KMS-11 (cell line): ENCODE data around the gene GTF2IRD1.

ENCODE experiments used
- H2AFZ ChIP-seq: fragments of 200-600 bp; sonication (generic); 2 replicates; pipeline ENCODE4 v1.6.1; 2016; ENCODE audit warnings: antibody characterized with exemption, mixed run types, low read depth
- H3K27ac ChIP-seq: fragments of 200-600 bp; sonication (generic); 2 replicates; pipeline ENCODE4 v1.6.1; 2016; ENCODE audit warnings: mild to moderate bottlenecking, mixed run types
- H3K27me3 ChIP-seq: fragments of 200-600 bp; sonication (generic); 2 replicates; pipeline ENCODE4 v1.6.1; 2017; ENCODE audit warnings: mild to moderate bottlenecking, low read depth, mixed run types, moderate library complexity; ENCODE audit not compliant: insufficient read depth
- H3K36me3 ChIP-seq: fragments of 200-600 bp; sonication (generic); 2 replicates; pipeline ENCODE4 v1.6.1; 2017; ENCODE audit warnings: mild to moderate bottlenecking, mixed run types; ENCODE audit not compliant: insufficient read depth
- H3K4me1 ChIP-seq: fragments of 200-600 bp; sonication (generic); 2 replicates; pipeline ENCODE4 v1.6.1; 2016; ENCODE audit warnings: mild to moderate bottlenecking, low read depth, mixed run types; ENCODE audit not compliant: poor library complexity, severe bottlenecking
- H3K4me2 ChIP-seq: fragments of 200-600 bp; sonication (generic); 2 replicates; pipeline ENCODE4 v1.7.0; 2016; ENCODE audit warnings: mild to moderate bottlenecking, mixed run types
- H3K4me3 ChIP-seq: fragments of 200-600 bp; sonication (generic); IDR thresholded peaks from 2 replicates; pipeline ENCODE4 v1.6.1; 2017; ENCODE audit warnings: low read depth, low read length, mixed read lengths; ENCODE audit not compliant: insufficient read depth
- H3K79me2 ChIP-seq: fragments of 200-600 bp; sonication (generic); 2 replicates; pipeline ENCODE4 v1.6.1; 2016; ENCODE audit warnings: low read depth, mixed run types; ENCODE audit not compliant: insufficient read depth
- H3K9ac ChIP-seq: fragments of 200-600 bp; sonication (generic); 2 replicates; pipeline ENCODE4 v1.6.1; 2016; ENCODE audit warnings: mild to moderate bottlenecking, mixed run types
- H4K20me1 ChIP-seq: fragments of 200-600 bp; sonication (generic); 2 replicates; pipeline ENCODE4 v1.6.1; 2016; ENCODE audit warnings: mild to moderate bottlenecking, mixed run types; ENCODE audit not compliant: insufficient read depth
- CTCF ChIP-seq: fragments of 200-600 bp; sonication (generic); conservative IDR thresholded peaks from 2 replicates; pipeline ENCODE4 v1.6.1; 2017; ENCODE audit warnings: low read depth, mild to moderate bottlenecking, antibody characterized with exemption, low read length, moderate library complexity, mixed read lengths

GTF2IRD1 gene

DNA sequence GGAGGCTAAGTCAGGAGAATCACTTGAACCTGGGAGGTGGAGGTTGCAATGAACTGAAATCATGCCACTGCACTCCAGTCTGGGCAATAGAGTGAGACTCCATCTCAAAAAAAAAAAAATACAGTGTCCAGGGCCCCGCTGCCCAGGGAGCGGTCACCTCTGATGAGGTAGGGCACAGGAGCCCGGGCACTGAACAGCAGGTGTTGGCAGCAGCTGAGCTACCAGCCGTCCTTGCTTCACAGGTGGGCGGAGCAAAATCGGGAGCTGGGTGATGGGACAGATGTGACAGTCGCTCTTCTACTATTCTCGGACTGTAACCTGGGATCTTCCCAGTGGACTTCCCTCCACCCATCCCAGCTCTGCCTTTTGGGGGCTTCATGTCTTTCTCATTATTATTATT, 49.4 kb downstream of the GTF2IRD1 start:
- no peak overlapping the region for H3K4me2 ChIP-seq
- H4K20me1 ChIP-seq, result no peaks in the 10 kb centered on the region
- no peak overlapping the region for H3K9ac ChIP-seq
- no peak for TF ChIP-seq CTCF
- no peaks in the 10 kb centered on the region for H3K27me3 ChIP-seq
- no peak overlapping the region for H3K4me3 ChIP-seq
- no peaks in the 10 kb centered on the region for H3K79me2 ChIP-seq
- no peak overlapping the region for H2AFZ ChIP-seq
- no peaks in the 10 kb centered on the region for H3K4me1 ChIP-seq
- H3K27ac ChIP-seq, result no peak overlapping the region
- no peaks in the 10 kb centered on the region for H3K36me3 ChIP-seq

- H3K36me3 ChIP-seq, result no peaks in the 10 kb centered on the region
- H4K20me1 ChIP-seq, result no peaks in the 10 kb centered on the region
- H3K9ac ChIP-seq, result no peak overlapping the region
- TF ChIP-seq CTCF, result no peak
- H3K27me3 ChIP-seq, result no peaks in the 10 kb centered on the region
- H3K79me2 ChIP-seq, result no peaks in the 10 kb centered on the region
- no peak overlapping the region for H2AFZ ChIP-seq
- no peak overlapping the region for H3K4me2 ChIP-seq
- no peak overlapping the region for H3K27ac ChIP-seq
- H3K4me1 ChIP-seq, result no peaks in the 10 kb centered on the region
- H3K4me3 ChIP-seq, result no peak overlapping the region
Measured at GRCh38 chr7:74503943-74504342, 50.2 kb downstream of the GTF2IRD1 start.

DNA sequence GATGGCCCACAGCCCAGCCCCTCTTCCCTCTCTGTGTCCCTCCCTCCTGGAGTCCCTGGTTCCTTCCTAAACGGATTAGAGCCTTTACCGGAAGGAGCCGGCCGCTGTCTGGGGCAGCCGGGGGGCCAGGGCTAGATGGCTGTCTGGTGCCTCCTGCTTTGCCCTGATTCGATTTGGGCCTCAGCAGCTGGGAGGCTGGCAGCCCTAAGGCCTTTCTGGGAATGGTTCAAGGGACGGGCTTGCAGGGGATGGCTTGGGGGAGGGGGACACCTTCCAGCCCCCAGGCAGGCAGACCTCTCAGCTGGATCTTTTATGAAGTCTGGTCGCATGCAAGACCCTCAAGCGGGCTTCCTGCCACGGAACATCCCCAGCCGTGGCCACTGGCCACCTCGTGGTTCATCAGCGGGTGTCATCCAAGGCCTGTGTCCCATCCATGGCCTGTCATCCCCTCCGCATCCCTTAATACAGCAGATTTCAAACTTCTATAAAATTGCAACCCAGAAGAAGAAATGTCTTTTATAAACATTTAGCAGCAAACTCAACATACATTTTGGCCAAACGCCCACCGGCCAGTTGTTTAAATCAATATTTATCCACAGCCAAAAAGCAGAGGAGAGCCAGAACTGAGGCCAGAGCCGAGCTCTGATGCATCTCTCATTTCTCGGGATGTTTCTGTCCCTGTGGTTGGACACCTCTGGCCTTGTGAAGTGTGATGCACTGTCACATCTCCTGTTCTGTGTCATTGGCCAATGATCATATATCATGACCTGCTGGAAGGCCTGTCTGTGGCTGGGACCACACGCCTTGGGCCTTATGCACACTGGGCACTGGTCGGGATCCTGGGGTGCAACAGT, 52.0 kb downstream of the GTF2IRD1 start:
- Histone ChIP-seq H3K4me2 (no peak overlapping the region), H3K4me1 (no peaks in the 10 kb centered on the region), H2AFZ (no peak overlapping the region), H3K27ac (no peak overlapping the region), H3K4me3 (no peak overlapping the region), H3K36me3 (no peaks in the 10 kb centered on the region), H4K20me1 (no peaks in the 10 kb centered on the region), H3K79me2 (no peaks in the 10 kb centered on the region), H3K9ac (no peak overlapping the region), H3K27me3 (no peaks in the 10 kb centered on the region)
- no peak for TF ChIP-seq CTCF

- TF ChIP-seq CTCF, result no peak
- Histone ChIP-seq H3K4me2 (no peak overlapping the region), H3K4me1 (no peaks in the 10 kb centered on the region), H3K27ac (no peak overlapping the region), H4K20me1 (no peaks in the 10 kb centered on the region), H3K36me3 (no peaks in the 10 kb centered on the region), H3K4me3 (no peak overlapping the region), H3K27me3 (no peaks in the 10 kb centered on the region), H2AFZ (no peak overlapping the region), H3K79me2 (no peaks in the 10 kb centered on the region), H3K9ac (no peak overlapping the region)
Measured at GRCh38 chr7:74506325-74506724, 52.6 kb downstream of the GTF2IRD1 start.
